HL-60/S4 treated with retinoic acid at 250 ng/mL for 4 days and 3 days (cell line): ENCODE data around the gene IDUA.
"Not testable (repeated sequence)": the region's sequence is repeated elsewhere in the genome, so short reads cannot be mapped to it uniquely, and the experiment has no call there.

ENCODE experiments used
- in situ Hi-C: fragments of 300-500 bp; cut with MboI; formaldehyde crosslinking; loops from 2 replicates; pipeline ENCODE4 v1.7.0; 2022; ENCODE audit warnings: low sequenced_read_pairs

Gene IDUA

DNA sequence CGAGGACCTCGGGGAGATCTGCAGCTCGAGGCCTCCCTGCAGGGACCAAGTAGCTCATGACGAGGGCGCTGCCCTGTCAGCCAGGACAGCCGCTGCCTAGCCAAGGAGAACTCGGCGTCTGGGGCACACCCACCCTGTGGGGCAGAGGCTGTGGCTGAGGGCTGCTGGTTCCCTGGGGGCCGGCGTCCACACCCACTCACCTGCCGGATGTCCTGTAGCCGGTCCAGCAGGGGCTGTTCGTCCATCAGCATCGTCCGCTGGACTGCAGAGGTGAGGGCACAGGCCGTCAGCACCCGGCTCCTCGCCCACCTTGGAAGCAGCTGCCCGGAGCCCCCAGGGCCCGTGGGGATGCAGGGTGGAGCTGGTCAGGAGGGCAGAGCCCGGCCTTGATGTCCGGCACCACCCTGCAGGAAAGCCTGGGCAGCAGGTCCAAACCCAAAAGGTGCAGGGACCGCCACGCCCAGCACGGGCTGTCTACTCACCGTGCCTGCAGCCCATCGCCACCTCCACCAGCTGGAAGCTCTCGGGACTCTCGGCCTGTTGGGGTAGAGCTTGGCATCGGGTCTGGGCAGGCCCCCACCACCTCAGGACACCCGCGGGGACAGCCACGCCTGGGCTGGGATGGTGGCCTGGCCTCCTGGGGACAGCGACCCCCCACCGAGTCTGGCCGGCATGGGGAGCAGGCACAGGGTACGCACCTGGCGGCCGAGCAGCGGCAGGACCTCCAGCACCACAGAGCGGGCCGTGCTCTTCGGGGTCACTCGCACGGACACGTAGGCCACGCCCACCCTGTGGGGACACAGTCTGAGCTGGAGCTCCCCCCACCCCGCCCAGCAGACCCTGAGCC, 20.4 kb upstream of the IDUA start:
- in situ Hi-C loops: no loop called here

DNA sequence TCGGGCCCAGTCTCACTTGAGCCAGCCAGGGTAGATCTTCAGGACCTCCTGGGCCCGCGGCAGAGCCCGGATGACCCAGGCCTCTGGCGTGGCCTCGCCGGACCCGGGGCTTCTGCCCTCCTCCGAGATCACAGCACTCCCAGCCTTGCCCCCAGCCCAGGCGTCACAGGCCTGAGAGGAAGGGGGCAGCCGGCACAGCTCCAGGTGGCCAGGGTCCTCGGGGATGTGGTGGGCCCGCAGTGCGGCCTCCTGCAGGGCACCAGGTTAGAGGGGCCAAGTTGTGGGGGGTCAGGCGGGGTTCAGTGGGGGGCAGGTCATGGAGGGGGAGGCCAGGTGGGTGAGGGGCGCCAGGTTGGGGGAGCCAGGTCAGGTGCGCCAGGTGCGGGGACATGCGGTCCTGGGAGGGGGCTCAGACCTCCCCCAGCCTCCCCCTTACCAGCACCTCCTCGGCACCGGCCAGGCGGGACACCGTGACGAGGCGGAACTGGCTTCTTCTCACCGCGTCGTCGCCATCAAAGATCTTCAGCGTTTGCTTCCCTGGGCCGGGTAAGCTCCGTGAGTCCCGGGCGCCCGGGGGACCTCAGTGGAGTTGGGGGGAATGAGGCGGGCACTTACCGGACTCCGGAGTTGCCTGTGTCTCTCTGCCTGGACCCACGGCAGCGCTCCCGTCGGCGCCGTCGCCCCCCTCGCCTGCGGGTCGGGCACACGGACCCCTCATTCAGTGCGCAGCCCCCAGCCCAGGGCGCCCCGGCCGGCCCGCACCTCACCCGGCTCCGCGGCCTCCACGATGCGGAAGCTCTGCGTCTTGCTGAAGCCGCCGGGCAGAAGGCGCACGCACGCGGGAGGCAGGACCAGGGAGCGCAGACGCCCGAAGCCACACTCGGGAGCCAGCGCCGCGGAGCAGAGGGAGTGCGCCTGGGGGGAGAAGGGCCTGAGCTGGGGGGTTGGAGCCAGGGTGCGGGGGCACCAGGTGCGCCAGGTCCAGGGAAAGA, 19.4 kb upstream of the IDUA start:
- in situ Hi-C loops: no loop called here

DNA sequence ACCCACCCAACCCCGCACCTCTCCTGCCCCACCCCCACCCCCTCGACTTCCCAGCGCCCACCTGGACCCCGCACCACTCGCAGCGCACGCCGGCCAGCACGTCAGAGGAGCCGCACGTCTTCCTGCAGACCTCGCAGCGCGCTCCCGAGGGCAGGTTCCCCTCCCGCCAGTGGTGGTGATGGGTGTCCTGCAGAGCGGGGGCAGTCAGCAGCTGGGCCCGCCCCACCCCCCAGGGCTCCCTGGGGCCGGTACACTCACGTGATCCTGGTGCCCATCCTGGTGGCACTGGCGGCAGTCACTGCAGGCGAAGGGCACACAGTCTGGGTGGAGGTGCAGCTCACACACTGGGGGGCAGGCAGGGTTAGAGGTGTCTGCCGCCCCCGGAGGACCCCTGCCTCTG, 18.6 kb upstream of the IDUA start:
- in situ Hi-C loops: no loop called here

DNA sequence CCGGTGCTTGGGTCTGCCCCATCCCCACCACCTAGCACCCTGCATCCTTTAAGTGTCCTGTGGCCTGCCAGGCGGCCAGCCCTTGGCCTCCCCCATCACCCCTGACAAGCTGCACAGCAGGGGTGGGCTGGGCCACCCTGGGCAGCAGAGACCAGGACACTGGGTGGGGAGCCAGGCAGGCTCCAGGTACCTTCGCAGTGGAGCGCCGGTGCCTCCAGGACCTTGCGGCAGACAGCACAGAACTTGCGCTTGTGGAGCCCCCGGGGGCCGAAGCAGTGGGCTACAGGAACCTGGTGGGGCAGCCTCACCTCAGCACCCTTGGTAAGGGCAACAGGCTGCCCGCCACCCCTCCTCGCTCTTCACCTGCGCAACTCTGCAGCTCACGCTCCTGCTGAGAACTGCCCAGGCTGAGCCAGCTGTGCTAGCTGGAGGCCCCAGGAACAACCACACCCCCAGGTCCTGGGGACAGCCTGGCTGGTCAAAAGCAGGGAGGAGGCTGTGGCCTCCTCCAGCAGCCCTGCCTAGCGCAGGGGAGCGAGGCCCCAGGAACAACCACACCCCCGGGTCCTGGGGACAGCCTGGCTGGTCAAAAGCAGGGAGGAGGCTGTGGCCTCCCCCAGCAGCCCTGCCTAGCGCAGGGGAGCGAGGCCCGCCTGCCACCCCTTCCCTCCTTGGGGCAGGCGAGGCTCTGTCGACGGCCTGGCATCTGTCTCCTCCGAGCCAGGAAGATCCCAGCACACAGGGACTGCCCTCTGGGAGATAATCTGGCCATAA, 18.0 kb upstream of the IDUA start:
- in situ Hi-C loops: no loop called here

DNA sequence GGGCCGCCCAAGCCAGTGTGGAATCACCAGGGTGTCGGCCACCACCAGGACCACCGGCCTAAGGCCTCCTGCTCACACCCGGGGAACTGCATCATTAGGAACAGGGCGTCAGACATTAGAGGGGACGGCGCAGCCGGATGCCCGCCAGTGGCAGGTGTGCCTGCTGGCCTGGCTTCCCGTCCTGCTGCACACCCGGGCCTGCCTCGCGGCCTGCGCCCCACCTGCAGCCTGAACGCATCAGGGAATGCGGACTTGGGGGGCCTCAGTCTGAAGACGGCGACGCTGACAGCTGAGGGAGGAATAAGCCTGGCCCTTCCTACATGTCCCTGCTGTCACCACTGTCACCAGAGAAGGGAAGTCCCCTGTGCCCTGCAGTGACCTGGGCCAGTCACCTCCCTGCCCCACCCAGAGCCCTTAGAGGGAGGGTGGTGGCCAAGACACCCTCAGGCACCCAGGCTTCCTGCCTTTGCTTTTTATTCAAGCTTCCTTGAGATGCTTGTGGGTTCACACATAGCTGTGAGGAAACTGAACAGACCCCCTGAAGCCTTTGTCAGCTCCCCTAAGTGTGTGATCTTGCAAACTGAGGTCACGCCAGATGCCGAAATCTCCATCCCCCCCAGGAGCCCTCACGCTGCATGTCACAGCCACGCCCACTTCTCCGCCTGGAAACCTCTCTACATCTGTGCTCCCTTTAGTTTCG, 16.6 kb upstream of the IDUA start:
- in situ Hi-C loops: no loop called here

DNA sequence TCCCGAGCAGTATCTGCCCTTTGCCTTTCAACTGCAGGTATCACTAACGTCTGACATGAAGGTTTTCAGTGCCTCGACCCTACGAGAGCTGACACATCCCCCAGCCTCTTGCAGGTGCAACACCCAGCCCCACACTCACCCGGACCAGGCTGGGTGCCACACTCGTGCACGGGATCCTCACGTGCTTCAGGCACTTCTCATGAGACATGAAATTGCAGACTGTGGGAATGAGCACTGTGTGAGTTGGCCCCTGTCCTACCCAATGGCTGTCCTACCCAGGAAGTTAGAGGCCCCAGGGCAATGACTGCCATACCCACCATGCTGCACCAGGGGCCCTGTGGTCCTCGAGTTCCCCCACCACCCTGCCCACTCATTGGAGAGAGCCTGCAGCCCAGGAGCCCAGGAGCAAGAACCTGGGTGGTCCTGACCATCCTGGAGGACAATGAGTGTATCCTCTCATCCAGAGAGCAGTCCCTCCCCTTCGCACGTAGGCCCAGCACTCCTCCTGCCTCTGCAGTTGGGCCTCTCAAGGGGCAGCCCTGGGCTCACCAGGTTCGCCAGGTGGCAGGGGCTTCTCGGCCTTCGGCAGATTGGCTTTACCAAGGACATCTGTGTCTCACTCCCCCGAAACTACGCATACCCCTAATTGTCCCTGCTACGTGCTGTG, 15.9 kb upstream of the IDUA start:
- in situ Hi-C loops: no loop called here

DNA sequence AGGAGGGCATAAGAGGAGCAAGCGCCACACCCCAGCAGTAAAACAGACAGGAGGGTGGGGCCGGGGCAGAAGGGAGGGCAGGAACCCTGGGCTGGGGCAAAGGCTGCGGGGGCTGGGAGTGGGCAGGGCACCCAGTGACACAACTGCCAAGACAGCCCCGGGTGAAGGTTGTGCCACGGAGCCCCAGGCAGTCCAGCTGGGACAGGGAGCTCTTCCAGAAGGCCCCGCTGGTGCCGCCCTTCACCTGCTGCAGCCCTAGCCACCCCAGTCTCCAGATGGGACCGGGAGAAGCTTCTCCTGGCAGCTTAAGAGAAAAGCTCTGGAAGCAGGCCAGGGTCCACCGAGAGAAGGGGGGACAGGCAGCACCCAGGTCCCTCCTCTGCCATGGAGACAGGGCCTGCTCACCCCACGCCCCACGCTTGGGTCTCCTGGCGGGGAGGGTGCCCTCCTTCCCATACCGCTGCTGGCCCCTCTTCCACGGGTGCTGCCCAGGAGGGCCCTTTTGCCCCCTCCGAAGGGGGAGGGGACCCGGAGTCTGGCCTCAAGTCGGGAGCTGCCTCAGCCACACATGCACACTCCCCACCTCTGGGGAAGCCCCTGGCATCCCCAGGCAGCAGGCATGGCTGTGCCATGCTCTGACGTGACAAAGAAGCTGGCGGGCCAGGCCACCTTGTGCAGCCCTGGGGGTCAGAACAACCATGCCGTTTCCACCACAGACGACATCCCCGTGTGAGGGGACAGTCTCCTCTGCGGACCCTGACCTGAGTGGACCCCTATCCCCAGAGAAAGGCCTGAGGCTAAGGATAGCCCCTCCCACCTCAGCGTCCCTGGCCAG, 15.0 kb upstream of the IDUA start:
- in situ Hi-C loops: no loop called here

DNA sequence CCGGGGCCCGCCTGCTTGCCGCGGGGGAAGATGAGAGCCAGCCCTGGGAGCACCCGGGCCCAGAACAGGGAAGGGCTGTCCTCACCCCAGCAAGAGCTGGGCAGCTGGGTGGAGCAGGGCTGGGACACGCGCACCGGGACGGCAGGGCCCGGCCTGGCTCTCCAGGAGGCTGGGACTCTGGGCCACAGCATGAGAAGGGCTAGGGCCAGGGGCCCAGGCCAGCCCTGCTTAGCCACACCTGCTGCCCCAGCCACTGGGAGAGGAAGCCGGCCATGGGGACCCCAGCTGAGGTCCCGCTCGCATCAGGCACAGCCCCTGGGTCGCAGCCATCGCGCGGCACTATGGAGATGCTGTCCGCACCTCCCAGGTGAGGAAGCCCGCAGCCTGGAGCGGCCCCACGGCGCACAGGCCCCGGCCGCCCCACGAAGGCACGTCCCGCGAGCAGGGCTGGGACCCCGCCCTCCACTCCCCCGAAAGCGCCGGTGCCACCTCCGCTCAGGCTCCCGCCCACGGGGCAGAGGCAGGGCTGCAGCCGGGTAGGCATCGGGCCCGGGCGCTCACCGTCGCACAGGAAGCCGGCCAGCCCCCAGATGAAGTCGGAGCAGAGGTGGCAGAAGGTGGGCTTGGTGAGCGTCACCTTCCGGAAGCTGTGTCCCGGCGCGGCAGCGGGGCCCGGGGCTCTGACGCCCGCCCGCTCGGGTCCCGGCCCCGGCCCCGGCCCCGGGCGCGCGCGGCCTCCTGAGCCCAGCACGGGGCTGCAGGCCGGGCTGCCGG, 14.0 kb upstream of the IDUA start:
- in situ Hi-C loops: no loop called here

DNA sequence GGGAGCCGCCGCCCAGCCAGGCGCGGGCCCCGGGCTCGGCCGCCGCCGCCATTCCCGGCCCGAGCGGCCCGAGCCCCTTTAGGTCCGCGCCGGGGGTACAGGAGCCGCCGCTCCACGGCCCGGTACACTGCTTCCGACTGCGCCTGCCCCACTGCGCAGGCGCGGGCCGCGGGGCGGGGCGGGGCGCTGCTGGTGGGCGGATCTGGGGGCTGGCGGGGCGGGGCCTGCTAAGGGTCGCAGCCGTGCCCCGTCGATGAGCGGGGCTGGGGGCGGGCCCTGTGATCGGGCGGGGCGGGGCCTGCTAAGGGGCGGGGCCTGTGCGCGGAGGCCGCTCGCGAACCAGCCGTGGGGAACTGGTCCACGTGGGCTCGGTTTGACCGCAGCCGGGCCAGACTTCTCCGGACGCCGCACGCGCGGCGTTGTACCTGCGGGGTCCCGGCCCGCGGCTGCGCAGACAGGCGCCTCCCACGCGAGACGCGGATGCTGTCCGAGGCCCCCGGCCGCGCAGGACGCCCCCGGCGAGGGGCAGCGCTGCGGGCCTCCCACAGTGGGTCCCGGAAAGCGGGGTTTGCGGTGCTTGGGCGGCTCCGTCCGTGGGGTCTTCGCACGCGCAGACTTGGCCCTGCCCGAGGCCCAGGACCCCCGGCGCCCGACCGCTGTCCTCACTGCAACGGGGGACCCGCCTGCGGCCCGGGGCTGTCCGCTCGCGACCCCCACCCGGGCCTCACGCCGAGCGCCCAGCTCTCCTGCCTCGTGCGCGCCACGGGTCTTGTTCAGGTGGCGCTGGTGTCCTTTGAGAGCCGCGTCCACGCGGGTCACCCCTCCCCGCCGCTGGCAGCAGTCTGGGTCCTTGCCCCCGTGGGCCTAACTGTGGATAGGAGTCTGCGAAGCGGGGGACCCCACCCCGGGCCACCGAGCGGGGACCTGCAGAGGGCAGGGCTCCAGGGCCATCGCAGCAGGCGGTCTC, 13.1 kb upstream of the IDUA start, which contains the start of gene DGKQ:
Gene DGKQ, minus strand, starts transcription at position 139 of the 967 bp plus-strand sequence. Its CDS starts 87 bp downstream, at position 52.
- in situ Hi-C loops: no loop called here

DNA sequence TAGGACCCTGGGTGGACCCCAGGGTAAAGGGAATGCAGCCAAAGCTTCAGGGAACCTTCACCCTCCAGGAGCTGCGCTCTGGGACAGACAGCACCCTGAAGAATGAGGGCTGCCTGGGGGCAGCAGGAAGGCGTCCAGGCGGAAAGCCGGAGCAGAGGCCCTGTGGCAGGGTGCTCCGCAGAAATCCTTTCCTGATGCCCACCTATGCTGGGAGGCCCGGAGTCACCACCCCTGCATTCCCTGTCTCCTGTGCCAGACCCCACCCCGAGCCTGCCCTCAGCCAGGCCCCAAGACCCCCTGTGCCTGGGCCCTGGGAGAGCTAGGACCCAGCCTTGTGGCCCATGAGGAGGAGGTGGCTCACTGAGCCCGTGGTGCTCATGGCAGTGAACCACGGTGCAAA, 12.2 kb upstream of the IDUA start:
- in situ Hi-C loops: no loop called here

DNA sequence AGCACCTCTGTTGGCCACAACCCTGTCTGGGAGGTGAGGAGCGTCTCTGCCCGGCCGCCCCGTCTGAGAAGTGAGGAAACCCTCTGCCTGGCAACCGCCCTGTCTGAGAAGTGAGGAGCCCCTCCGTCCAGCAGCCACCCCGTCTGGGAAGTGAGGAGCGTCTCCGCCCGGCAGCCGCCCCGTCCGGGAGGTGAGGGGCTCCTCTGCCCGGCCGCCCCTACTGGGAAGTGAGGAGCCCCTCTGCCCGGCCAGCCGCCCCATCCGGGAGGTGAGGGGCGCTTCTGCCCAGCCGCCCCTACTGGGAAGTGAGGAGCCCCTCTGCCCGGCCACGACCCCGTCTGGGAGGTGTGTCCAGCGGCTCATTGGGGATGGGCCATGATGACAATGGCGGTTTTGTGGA, 10.8 kb upstream of the IDUA start:
- in situ Hi-C loops: not testable (repeated sequence)

DNA sequence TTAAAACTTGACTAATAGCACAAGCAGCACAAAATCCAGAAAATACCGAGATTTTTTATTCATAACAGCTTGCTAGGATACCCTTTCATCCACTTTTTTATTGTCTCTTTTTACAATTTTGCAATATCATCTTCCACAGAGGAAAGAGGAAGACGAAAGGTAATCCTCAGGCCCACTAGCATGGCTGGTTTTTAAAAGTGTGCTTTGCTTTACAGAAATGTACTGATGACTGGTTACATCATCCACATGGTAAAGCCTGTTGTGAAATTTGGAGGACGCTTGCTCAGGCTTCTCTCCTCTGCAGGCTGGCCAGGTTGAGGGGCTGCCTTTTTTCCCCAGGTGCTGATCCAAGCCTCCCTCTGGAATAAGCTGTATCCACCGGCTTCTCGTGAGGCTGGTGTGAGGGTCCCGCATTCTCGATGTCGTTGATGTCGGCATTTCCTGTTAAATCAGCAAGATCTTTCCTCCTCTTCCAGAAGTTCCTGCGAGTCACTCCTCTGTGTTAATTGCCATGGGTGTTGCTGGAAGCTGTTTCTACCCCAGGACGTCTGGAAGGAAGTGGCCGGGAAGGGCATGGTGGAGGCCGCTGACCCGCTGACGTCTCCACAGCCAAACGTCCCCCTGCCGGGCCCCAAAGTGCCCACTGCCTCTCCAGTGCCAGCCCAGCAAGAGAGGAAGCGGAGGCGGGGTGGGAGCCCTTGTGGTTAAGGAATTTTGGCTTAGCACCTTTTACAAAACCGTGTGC, 7.7 kb upstream of the IDUA start:
- in situ Hi-C loops: no loop called here

DNA sequence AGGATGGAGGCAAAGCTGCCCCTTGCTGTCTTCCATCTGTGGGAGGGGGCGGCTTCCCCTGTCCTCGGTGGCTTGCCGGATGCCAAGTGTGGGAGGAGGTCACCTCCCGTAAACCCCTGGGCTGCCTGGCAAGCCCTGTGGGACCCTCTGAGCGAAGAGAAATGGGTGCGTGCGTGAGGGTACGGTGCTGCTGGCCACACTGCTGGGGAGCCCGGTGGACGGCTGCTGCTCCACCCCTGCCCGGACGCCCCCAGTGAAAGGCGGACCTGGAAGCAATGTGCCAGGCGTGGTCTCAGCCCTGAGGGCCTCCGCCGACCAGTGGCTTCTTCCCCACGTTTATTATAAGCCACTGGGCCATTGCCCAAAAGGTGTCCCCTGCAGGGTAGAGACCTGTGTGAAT, 4.6 kb upstream of the IDUA start:
- in situ Hi-C loops: no loop called here

DNA sequence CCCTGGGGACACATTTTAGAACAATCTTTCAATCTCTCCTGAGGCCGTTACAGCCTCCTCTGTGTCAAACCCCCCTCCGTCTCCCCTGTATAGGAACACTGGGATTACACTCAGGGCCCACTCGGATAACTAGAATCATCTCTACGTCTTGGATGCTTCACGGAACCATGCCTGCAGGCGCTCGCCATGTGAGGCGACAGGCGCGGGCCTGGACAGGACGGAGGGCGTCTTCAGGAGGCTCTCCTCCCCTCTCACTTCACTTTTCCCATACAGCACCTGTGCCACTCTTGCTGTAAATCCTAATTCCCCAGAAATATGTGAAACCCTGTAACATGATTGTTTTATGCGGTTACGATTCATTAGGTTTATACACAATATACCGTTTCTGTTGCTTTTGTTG, 4.0 kb upstream of the IDUA start:
- in situ Hi-C loops: no loop called here

DNA sequence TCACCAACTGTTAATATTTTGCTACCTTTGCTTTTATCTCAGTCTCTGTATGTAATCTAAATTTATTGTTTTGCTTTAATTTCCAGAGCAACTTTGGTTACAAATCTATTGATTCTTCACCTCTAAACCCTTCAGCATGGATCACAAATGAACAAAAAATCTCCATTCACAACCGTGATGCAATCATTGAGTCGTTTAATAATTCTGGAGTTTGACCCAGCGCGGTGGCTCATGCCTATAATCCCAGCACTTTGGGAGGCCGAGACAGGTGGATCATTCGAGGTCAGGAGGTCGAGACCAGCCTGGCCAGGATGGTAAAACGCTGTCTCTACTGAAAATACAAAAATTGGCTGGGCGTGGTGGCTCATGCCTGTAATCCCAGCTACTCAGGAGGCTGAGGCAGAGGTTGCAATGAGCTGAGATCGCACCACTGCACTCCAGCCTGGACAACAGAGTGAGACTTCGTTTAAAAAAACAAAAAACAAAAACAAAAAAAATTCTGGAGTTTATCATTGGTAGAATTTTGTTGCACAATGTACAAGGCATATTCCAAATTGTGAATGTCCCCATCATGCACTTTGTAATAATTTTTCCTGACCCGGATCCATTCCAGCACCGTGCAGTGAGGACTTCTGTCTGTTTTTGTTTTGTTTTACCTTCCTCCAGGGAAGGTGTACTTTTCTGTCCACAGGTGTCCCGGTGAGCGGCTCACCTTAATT, 2.3 kb upstream of the IDUA start:
- in situ Hi-C loops: no loop called here
